ENCODE results near the gene PABPC1L. TPM values are rescaled to one million over a fixed set of nuclear protein-coding genes. Genes with fewer than 3 reads are reported as not detected.
A peak's percentile ranks its signal among the peaks of the same experiment; 100 is the strongest.

PABPC1L gene
- total RNA-seq, 1 experiment from 2014 or later, result 83.5 TPM

DNA sequence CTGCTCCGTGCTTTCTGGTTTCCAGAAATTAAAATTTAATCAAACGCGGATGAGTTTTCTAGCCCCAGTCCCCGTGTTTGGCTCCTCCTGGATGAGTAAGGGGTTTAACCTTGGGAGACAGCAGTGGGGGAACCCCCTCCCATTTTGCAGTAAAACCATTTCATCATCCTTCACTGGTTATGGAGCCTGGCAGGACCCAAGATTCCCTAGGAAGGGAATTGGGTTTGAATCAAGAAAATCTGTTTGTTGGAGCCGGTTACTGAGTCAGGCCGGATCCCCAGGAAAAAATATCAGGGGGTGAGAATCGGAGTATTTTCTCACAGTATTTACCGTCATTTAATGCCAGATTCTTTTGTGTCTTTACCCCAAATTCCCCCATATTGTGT lies 23.6 kb upstream of the PABPC1L start:
- H3K79me2 ChIP-seq (ENCODE audit: insufficient read depth, low read length), result peaks cover 43% of the 10 kb centered on the region
- H4K91ac ChIP-seq (ENCODE audit: insufficient read length, low read depth, low read length), result no peak overlapping the region
- H2AK5ac ChIP-seq (ENCODE audit: insufficient read length, low read length), result no peak overlapping the region
- peaks cover 34 to 37% of the 10 kb centered on the region in 2 experiments for H3K4me1 Mint-ChIP-seq
- peak overlapping the region; percentile 87 for H3K4me2 ChIP-seq (ENCODE audit: insufficient read depth, insufficient read length, low read length)
- TF ChIP-seq, protein P1, sequence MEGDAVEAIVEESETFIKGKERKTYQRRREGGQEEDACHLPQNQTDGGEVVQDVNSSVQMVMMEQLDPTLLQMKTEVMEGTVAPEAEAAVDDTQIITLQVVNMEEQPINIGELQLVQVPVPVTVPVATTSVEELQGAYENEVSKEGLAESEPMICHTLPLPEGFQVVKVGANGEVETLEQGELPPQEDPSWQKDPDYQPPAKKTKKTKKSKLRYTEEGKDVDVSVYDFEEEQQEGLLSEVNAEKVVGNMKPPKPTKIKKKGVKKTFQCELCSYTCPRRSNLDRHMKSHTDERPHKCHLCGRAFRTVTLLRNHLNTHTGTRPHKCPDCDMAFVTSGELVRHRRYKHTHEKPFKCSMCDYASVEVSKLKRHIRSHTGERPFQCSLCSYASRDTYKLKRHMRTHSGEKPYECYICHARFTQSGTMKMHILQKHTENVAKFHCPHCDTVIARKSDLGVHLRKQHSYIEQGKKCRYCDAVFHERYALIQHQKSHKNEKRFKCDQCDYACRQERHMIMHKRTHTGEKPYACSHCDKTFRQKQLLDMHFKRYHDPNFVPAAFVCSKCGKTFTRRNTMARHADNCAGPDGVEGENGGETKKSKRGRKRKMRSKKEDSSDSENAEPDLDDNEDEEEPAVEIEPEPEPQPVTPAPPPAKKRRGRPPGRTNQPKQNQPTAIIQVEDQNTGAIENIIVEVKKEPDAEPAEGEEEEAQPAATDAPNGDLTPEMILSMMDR (conservative IDR thresholded peaks at IDR 0.05), result 0 out of 3 replicates have a peak, but pooled peaks have one; percentile 4
- H3K23ac ChIP-seq (ENCODE audit: insufficient read length, low read depth, low read length), result no peak overlapping the region
- no peak overlapping the region for H2BK15ac ChIP-seq (ENCODE audit: low read depth, low read length)
- peak overlapping the region; percentile 88 for H3K9ac ChIP-seq (ENCODE audit: extremely low read depth, insufficient read length, low read length)
- H3K9me3 Mint-ChIP-seq, result no peaks in the 10 kb centered on the region; a peak in 1 of 5 replicates
- H3K14ac ChIP-seq (ENCODE audit: insufficient read depth, low read length), result peak overlapping the region; percentile 24; the same call in 1 of the 2 replicates
- H3K18ac ChIP-seq (ENCODE audit: insufficient read length, low read depth, low read length), result no peak overlapping the region
- H3K27me3 Mint-ChIP-seq (ENCODE audit: low read depth), result no peaks in the 10 kb centered on the region
- H3K27me3 ChIP-seq (ENCODE audit: insufficient read depth, low read length), result no peaks in the 10 kb centered on the region
- no peaks in the 10 kb centered on the region for H3K4me1 ChIP-seq (ENCODE audit: insufficient read depth, low read length)
- no peak overlapping the region for H2BK20ac ChIP-seq (ENCODE audit: low read depth, low read length, poor library complexity, severe bottlenecking)
- no peak overlapping the region for H4K8ac ChIP-seq (replicated peaks; ENCODE audit: insufficient read length, low read depth, low read length)
- no peaks in the 10 kb centered on the region for H4K20me1 ChIP-seq (ENCODE audit: control insufficient read depth, insufficient read depth, insufficient read length)
- no peak overlapping the region for H4K5ac ChIP-seq (ENCODE audit: insufficient read length, low read depth, low read length)
- peaks cover 9% of the 10 kb centered on the region for H3K23me2 ChIP-seq (ENCODE audit: insufficient read length, low read depth, low read length, poor library complexity, severe bottlenecking)
- H3K36me3 Mint-ChIP-seq (ENCODE audit: insufficient read depth in 1 of 3, low read depth in 3 of 3), result peaks cover 0 to 22% (median 0%) of the 10 kb centered on the region in 3 experiments; a peak in 2 of 7 replicates
- no peaks in the 10 kb centered on the region for H3K9me3 ChIP-seq (ENCODE audit: control insufficient read depth, low read depth, low read length)
- peak overlapping the region; percentile 80 to 97 (median 96); a peak in 6 of 7 replicates for H3K27ac Mint-ChIP-seq
- no peak overlapping the region for H3K56ac ChIP-seq (ENCODE audit: insufficient read length, low read depth, low read length)
- no peak overlapping the region for H2BK120ac ChIP-seq (ENCODE audit: low read depth, low read length, poor library complexity, severe bottlenecking)
- no peak overlapping the region for H3T11ph ChIP-seq (ENCODE audit: low read length)
- no CpG with 5 or more reads among the region's 8 CpGs for WGBS (ENCODE audit: extremely low coverage, insufficient read length, low lambda C conversion rate)
- H2BK12ac ChIP-seq (ENCODE audit: insufficient read length, low read depth, low read length), result no peak overlapping the region
- no peak overlapping the region for H2AFZ ChIP-seq (ENCODE audit: low read length)
- H3K79me1 ChIP-seq (ENCODE audit: insufficient read depth, low read depth, low read length, poor library complexity, severe bottlenecking), result peaks cover 10% of the 10 kb centered on the region
- DNase-seq, result no peak
- no peak overlapping the region for H3K27ac ChIP-seq (ENCODE audit: insufficient read length, low read depth, low read length)
- H3K4ac ChIP-seq (ENCODE audit: low read depth, low read length), result no peak overlapping the region
- no peak overlapping the region for H2BK5ac ChIP-seq (ENCODE audit: insufficient read length, low read length)
- peak overlapping the region; percentile 97 to 98 for H3K4me3 Mint-ChIP-seq
